GM12878 (cell line): ENCODE measurements around the gene SCYL1. TPM values are rescaled to one million over a fixed set of nuclear protein-coding genes. Genes with fewer than 3 reads are reported as not detected.
A peak's percentile ranks its signal among the peaks of the same experiment; 100 is the strongest.

Experiments used
- ATF2 ChIP-seq: IDR thresholded peaks from 2 replicates; pipeline ENCODE4 v1.6.1; 2012; ENCODE audit warnings: low read length, inconsistent platforms
- ATF7 ChIP-seq: fragments of 450-650 bp; IDR thresholded peaks from 2 replicates; pipeline ENCODE4 v1.6.1; 2016; ENCODE audit warnings: low read depth, mild to moderate bottlenecking
- CBX3 ChIP-seq: fragments of 200-600 bp; sonication (generic); IDR thresholded peaks from 2 replicates; pipeline ENCODE4 v1.6.1; 2016; ENCODE audit warnings: low read depth, borderline replicate concordance
- CBX5 ChIP-seq: sonication (generic); IDR thresholded peaks from 2 replicates; pipeline ENCODE4 v1.6.1; 2016; ENCODE audit warnings: low read depth, moderate library complexity, mild to moderate bottlenecking, inconsistent platforms
- E4F1 ChIP-seq: fragments of 450-650 bp; IDR thresholded peaks from 2 replicates; pipeline ENCODE4 v1.6.1; 2018; ENCODE audit warnings: borderline replicate concordance, mild to moderate bottlenecking; ENCODE audit not compliant: partially characterized antibody
- GABPA ChIP-seq: IDR thresholded peaks from 2 replicates; pipeline ENCODE4 v1.6.1; 2014; ENCODE audit warnings: antibody characterized with exemption, low read depth, mild to moderate bottlenecking, inconsistent platforms
- HDGF ChIP-seq: fragments of 450-650 bp; IDR thresholded peaks from 2 replicates; pipeline ENCODE4 v1.6.1; 2016; ENCODE audit warnings: antibody characterized with exemption
- IKZF1 ChIP-seq: fragments of 450-650 bp; conservative IDR thresholded peaks from 2 replicates; pipeline ENCODE4 v1.6.1; 2017; ENCODE audit warnings: antibody characterized with exemption, mild to moderate bottlenecking
- MAX ChIP-seq: IDR thresholded peaks from 2 replicates; pipeline ENCODE4 v1.6.1; 2012; ENCODE audit warnings: low read depth, low read length, improper control_type of control experiment
- NFYA ChIP-seq: IDR thresholded peaks from 2 replicates; pipeline ENCODE4 v1.6.1; 2011; ENCODE audit warnings: low read depth, mild to moderate bottlenecking, low read length, improper control_type of control experiment, borderline replicate concordance
- NR2C1 ChIP-seq: fragments of 450-650 bp; IDR thresholded peaks from 2 replicates; pipeline ENCODE4 v1.6.1; 2017; ENCODE audit warnings: antibody characterized with exemption, mild to moderate bottlenecking, moderate library complexity
- NR2F1 ChIP-seq: fragments of 450-650 bp; conservative IDR thresholded peaks from 2 replicates; pipeline ENCODE4 v1.6.1; 2017; ENCODE audit warnings: mild to moderate bottlenecking
- PML ChIP-seq: IDR thresholded peaks from 2 replicates; pipeline ENCODE4 v1.6.1; 2012; ENCODE audit warnings: low read length, inconsistent platforms
- SREBF1 ChIP-seq: IDR thresholded peaks from 2 replicates; pipeline ENCODE4 v1.6.1; 2012; ENCODE audit warnings: mild to moderate bottlenecking, low read length
- SUZ12 ChIP-seq: fragments of 200-600 bp; sonication (generic); IDR thresholded peaks from one replicate; pipeline ENCODE4 v1.6.1; 2018; ENCODE audit warnings: antibody characterized with exemption, mild to moderate bottlenecking; ENCODE audit not compliant: unreplicated experiment
- TAF1 ChIP-seq: IDR thresholded peaks from 2 replicates; pipeline ENCODE4 v1.6.1; 2011; ENCODE audit warnings: mild to moderate bottlenecking, low read depth, low read length, borderline replicate concordance
- TCF12 ChIP-seq: IDR thresholded peaks from 2 replicates; pipeline ENCODE4 v1.6.1; 2011; ENCODE audit warnings: low read depth, mild to moderate bottlenecking, low read length
- YY1 ChIP-seq: IDR thresholded peaks from 2 replicates; pipeline ENCODE4 v1.6.1; 2011; ENCODE audit warnings: low read depth, mild to moderate bottlenecking, low read length
- polyA plus RNA-seq, 11 experiments: library from polyadenylated mRNA; depleted of rRNA in 4 of 11; unstranded in 6 of 11; stranded (reverse) in 5 of 11; fragments of >200 nt; fragmentation: Nextera tagmentation in 4 of 11; fragmentation: Illumina TruSeq in 1 of 11; extraction: Ambion mirVana in 4 of 11; extraction: Trizol in 1 of 11; gene quantifications; 1 replicate in 1 of 11; 2 replicates in 10 of 11; pipeline versions ENCODE4 v1.2.1 to v1.2.3, GENCODE V29; 2011 to 2016; ENCODE audit warnings: inconsistent platforms in 2 of 11, missing spikeins in 2 of 11, low read depth in 1 of 11
- total RNA-seq, 4 experiments: library from RNA; depleted of rRNA in 3 of 4; stranded (reverse); fragments of >200 nt in 3 of 4; fragmentation: Illumina TruSeq in 1 of 4; extraction: Trizol in 1 of 4; gene quantifications; 2 replicates each; pipeline versions ENCODE4 v1.2.1 to v1.2.3, GENCODE V29; 2013 to 2021
- TF ChIP-seq, protein P1 (sequence below): IDR thresholded peaks from 2 replicates; pipeline ENCODE4 v1.6.1; 2012; ENCODE audit warnings: mild to moderate bottlenecking, low read depth, low read length
- TF ChIP-seq, protein P2 (sequence below): fragments of 450-650 bp; IDR thresholded peaks from 2 replicates; pipeline ENCODE4 v1.6.1; 2016; ENCODE audit warnings: mild to moderate bottlenecking

SCYL1 gene
- total and polyA plus RNA-seq, 10 of the 15 experiments (the other 5 are each of a cell fraction or from before 2014, with no cell fraction given): 0.80 to 82.7 (median 51.2) TPM

DNA sequence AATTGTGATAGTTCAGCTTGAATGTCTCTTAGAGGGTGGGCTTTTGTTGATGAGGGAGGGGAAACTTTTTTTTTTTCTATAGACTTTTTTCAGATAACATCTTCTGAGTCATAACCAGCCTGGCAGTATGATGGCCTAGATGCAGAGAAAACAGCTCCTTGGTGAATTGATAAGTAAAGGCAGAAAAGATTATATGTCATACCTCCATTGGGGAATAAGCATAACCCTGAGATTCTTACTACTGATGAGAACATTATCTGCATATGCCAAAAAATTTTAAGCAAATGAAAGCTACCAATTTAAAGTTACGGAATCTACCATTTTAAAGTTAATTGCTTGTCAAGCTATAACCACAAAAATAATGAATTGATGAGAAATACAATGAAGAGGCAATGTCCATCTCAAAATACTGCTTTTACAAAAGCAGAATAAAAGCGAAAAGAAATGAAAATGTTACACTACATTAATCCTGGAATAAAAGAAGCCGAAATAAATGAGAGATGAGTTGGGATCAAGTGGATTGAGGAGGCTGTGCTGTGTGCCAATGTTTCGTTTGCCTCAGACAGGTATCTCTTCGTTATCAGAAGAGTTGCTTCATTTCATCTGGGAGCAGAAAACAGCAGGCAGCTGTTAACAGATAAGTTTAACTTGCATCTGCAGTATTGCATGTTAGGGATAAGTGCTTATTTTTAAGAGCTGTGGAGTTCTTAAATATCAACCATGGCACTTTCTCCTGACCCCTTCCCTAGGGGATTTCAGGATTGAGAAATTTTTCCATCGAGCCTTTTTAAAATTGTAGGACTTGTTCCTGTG is 22.1 kb upstream of the SCYL1 start (continued):
- TF ChIP-seq NR2F1: no peak
- 0 out of 2 replicates have a peak, but pooled peaks have one; percentile 1 for TF ChIP-seq SREBF1
- TF ChIP-seq TAF1: no peak
- TF ChIP-seq CBX3: no peak
- no peak; the same call in 1 of the 2 replicates for TF ChIP-seq PML
- no peak for TF ChIP-seq NR2C1
- TF ChIP-seq E4F1: no peak
- TF ChIP-seq ATF2: peak; percentile 47; the same call in 1 of the 2 replicates
- no peak for TF ChIP-seq TCF12
- no peak for TF ChIP-seq CBX5
- TF ChIP-seq IKZF1: no peak; the same call in 1 of the 2 replicates
- no peak for TF ChIP-seq MAX
- TF ChIP-seq YY1: no peak
- TF ChIP-seq GABPA: no peak
- TF ChIP-seq, protein P1, sequence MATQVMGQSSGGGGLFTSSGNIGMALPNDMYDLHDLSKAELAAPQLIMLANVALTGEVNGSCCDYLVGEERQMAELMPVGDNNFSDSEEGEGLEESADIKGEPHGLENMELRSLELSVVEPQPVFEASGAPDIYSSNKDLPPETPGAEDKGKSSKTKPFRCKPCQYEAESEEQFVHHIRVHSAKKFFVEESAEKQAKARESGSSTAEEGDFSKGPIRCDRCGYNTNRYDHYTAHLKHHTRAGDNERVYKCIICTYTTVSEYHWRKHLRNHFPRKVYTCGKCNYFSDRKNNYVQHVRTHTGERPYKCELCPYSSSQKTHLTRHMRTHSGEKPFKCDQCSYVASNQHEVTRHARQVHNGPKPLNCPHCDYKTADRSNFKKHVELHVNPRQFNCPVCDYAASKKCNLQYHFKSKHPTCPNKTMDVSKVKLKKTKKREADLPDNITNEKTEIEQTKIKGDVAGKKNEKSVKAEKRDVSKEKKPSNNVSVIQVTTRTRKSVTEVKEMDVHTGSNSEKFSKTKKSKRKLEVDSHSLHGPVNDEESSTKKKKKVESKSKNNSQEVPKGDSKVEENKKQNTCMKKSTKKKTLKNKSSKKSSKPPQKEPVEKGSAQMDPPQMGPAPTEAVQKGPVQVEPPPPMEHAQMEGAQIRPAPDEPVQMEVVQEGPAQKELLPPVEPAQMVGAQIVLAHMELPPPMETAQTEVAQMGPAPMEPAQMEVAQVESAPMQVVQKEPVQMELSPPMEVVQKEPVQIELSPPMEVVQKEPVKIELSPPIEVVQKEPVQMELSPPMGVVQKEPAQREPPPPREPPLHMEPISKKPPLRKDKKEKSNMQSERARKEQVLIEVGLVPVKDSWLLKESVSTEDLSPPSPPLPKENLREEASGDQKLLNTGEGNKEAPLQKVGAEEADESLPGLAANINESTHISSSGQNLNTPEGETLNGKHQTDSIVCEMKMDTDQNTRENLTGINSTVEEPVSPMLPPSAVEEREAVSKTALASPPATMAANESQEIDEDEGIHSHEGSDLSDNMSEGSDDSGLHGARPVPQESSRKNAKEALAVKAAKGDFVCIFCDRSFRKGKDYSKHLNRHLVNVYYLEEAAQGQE: no peak
- TF ChIP-seq SUZ12: no peak
- no peak for TF ChIP-seq ATF7
- TF ChIP-seq, protein P2, sequence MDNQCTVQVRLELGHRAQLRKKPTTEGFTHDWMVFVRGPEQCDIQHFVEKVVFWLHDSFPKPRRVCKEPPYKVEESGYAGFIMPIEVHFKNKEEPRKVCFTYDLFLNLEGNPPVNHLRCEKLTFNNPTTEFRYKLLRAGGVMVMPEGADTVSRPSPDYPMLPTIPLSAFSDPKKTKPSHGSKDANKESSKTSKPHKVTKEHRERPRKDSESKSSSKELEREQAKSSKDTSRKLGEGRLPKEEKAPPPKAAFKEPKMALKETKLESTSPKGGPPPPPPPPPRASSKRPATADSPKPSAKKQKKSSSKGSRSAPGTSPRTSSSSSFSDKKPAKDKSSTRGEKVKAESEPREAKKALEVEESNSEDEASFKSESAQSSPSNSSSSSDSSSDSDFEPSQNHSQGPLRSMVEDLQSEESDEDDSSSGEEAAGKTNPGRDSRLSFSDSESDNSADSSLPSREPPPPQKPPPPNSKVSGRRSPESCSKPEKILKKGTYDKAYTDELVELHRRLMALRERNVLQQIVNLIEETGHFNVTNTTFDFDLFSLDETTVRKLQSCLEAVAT: peak; percentile 95
- TF ChIP-seq NFYA: no peak
- TF ChIP-seq HDGF: no peak
